IMR-90 (cell line): ENCODE results near the gene THOC6. TPM values are rescaled to one million over a fixed set of nuclear protein-coding genes. Genes with fewer than 3 reads are reported as not detected.

Experiments used
- ATAC-seq: fragments of 200-7000 bp; cut with Tn5 transposase; 2 replicates; pipeline ENCODE4 v1.9.1; 2020; ENCODE audit warnings: low read depth, mild to moderate bottlenecking, moderate library complexity
- BruUV-seq: library from RNA; stranded (reverse); fragments of 400-500 nt; replicated peaks from 2 replicates; lab custom pipeline; 2021; lab: Mats Ljungman, UMichigan
- CTCF ChIA-PET: fragments of 300-600 bp; formaldehyde crosslinking; extraction: SDS; loops from one replicate; lab custom pipeline; 2021; ENCODE audit warnings: antibody characterized with exemption; lab: Yijun Ruan, JAX
- POLR2A ChIA-PET: fragments of 300-600 bp; sonication (Branson Sonifier 250); formaldehyde crosslinking; loops from one replicate; lab custom pipeline; 2022; ENCODE audit warnings: antibody characterized with exemption; ENCODE audit not compliant: unreplicated experiment; lab: Charles Lee
- DNase-seq: peaks from one replicate; pipeline ENCODE4 v3.0.0; 2013
- H2AFZ ChIP-seq: replicated peaks from 2 replicates; pipeline ENCODE3; 2013; ENCODE audit warnings: low read length, mild to moderate bottlenecking; ENCODE audit not compliant: poor library complexity
- H2AK5ac ChIP-seq: 2 replicates; pipeline ENCODE4 v1.6.1; 2013; ENCODE audit warnings: low read depth, low read length, inconsistent platforms
- H2AK9ac ChIP-seq: replicated peaks from 2 replicates; pipeline ENCODE3; 2013; ENCODE audit warnings: mild to moderate bottlenecking, low read depth, low read length, moderate library complexity; ENCODE audit not compliant: poor library complexity
- H2BK120ac ChIP-seq: 2 replicates; pipeline ENCODE4 v1.6.1; 2013; ENCODE audit warnings: low read depth, low read length, inconsistent platforms
- H2BK15ac ChIP-seq: 3 replicates; pipeline ENCODE4 v1.6.1; 2013; ENCODE audit warnings: low read depth, low read length, inconsistent platforms
- H2BK20ac ChIP-seq: 2 replicates; pipeline ENCODE4 v1.6.1; 2013; ENCODE audit warnings: low read depth, mild to moderate bottlenecking, inconsistent platforms, low read length, moderate library complexity
- H2BK5ac ChIP-seq: 2 replicates; pipeline ENCODE4 v1.6.1; 2013; ENCODE audit warnings: mild to moderate bottlenecking, low read depth, low read length, inconsistent platforms; ENCODE audit not compliant: poor library complexity, severe bottlenecking
- H3K14ac ChIP-seq: replicated peaks from 2 replicates; pipeline ENCODE4 v1.6.1; 2013; ENCODE audit warnings: low read depth, low read length, inconsistent platforms
- H3K18ac ChIP-seq: 2 replicates; pipeline ENCODE4 v1.6.1; 2013; ENCODE audit warnings: low read depth, low read length, control low read depth
- H3K23ac ChIP-seq: 2 replicates; pipeline ENCODE4 v1.6.1; 2013; ENCODE audit warnings: low read depth, low read length, inconsistent platforms
- H3K27ac ChIP-seq: 2 replicates; pipeline ENCODE4 v1.5.1; 2013; ENCODE audit warnings: mild to moderate bottlenecking, control low read depth, low read length; ENCODE audit not compliant: insufficient read depth
- H3K27me3 ChIP-seq: 2 replicates; pipeline ENCODE4 v1.6.1; 2013; ENCODE audit warnings: low read length; ENCODE audit not compliant: control insufficient read depth, insufficient read depth
- H3K36me3 ChIP-seq: 2 replicates; pipeline ENCODE4 v1.6.1; 2013; ENCODE audit warnings: low read length, mixed read lengths; ENCODE audit not compliant: control insufficient read depth, insufficient read depth
- H3K4ac ChIP-seq: 2 replicates; pipeline ENCODE4 v1.6.1; 2013; ENCODE audit warnings: low read depth, low read length, inconsistent platforms
- H3K4me1 ChIP-seq: 2 replicates; pipeline ENCODE4 v1.6.1; 2013; ENCODE audit warnings: low read length, mixed read lengths; ENCODE audit not compliant: control insufficient read depth, insufficient read depth
- H3K4me2 ChIP-seq: 2 replicates; pipeline ENCODE4 v1.6.1; 2013; ENCODE audit warnings: low read depth, mild to moderate bottlenecking, control low read depth, low read length, moderate library complexity
- H3K4me3 ChIP-seq: 2 replicates; pipeline ENCODE4 v1.5.1; 2013; ENCODE audit warnings: low read depth, mild to moderate bottlenecking, control low read depth, low read length, moderate library complexity; ENCODE audit not compliant: insufficient read depth
- H3K56ac ChIP-seq: 2 replicates; pipeline ENCODE4 v1.6.1; 2013; ENCODE audit warnings: low read length, inconsistent platforms; ENCODE audit not compliant: insufficient read depth; ENCODE audit errors: extremely low read depth
- H3K79me1 ChIP-seq, 2 experiments: 2 replicates each; pipeline ENCODE4 v1.6.1; 2013; ENCODE audit warnings: low read length in 2 of 2, inconsistent platforms in 1 of 2, low read depth in 1 of 2
- H3K9ac ChIP-seq: 2 replicates; pipeline ENCODE4 v1.6.1; 2013; ENCODE audit warnings: low read depth, low read length, control low read depth
- H3K9me1 ChIP-seq: 2 replicates; pipeline ENCODE4 v1.6.1; 2013; ENCODE audit warnings: low read length, inconsistent platforms; ENCODE audit not compliant: insufficient read depth
- H3K9me3 ChIP-seq: 2 replicates; pipeline ENCODE4 v1.6.1; 2013; ENCODE audit warnings: low read length; ENCODE audit not compliant: control insufficient read depth, insufficient read depth
- H4K20me1 ChIP-seq: 2 replicates; pipeline ENCODE4 v1.6.1; 2013; ENCODE audit warnings: low read length, inconsistent platforms; ENCODE audit not compliant: insufficient read depth
- H4K5ac ChIP-seq: 2 replicates; pipeline ENCODE4 v1.6.1; 2013; ENCODE audit warnings: mild to moderate bottlenecking, low read depth, low read length, control low read depth
- H4K8ac ChIP-seq, 2 experiments: 2 replicates each; pipeline ENCODE4 v1.6.1; 2013; ENCODE audit warnings: low read depth in 2 of 2, low read length in 2 of 2, control low read depth in 1 of 2, inconsistent platforms in 1 of 2
- H4K91ac ChIP-seq: 2 replicates; pipeline ENCODE4 v1.6.1; 2013; ENCODE audit warnings: low read depth, low read length, inconsistent platforms; ENCODE audit not compliant: insufficient read depth
- BHLHE40 ChIP-seq: fragments of 150-350 bp; IDR thresholded peaks from 2 replicates; pipeline ENCODE4 v1.6.1; 2016; ENCODE audit warnings: mild to moderate bottlenecking, low read depth, low read length
- CEBPB ChIP-seq: IDR thresholded peaks from 2 replicates; pipeline ENCODE4 v1.6.1; 2012; ENCODE audit warnings: low read depth, low read length, improper control_type of control experiment
- FOS ChIP-seq: fragments of 150-350 bp; IDR thresholded peaks from 2 replicates; pipeline ENCODE4 v1.6.1; 2016; ENCODE audit warnings: low read depth, low read length
- MAZ ChIP-seq: IDR thresholded peaks from 2 replicates; pipeline ENCODE4 v1.6.1; 2012; ENCODE audit warnings: low read depth, mild to moderate bottlenecking, low read length, improper control_type of control experiment, moderate library complexity, borderline replicate concordance
- MXI1 ChIP-seq: IDR thresholded peaks from 2 replicates; pipeline ENCODE4 v1.6.1; 2012; ENCODE audit warnings: low read depth, mild to moderate bottlenecking, low read length, moderate library complexity, borderline replicate concordance
- NFE2L2 ChIP-seq: fragments of 150-350 bp; IDR thresholded peaks from 2 replicates; pipeline ENCODE4 v1.6.1; 2016; ENCODE audit warnings: low read depth, mild to moderate bottlenecking, low read length
- RCOR1 ChIP-seq: IDR thresholded peaks from 2 replicates; pipeline ENCODE4 v1.6.1; 2012; ENCODE audit warnings: mild to moderate bottlenecking, low read length, improper control_type of control experiment; ENCODE audit not compliant: insufficient replicate concordance
- SMC3 ChIP-seq: fragments of 150-350 bp; IDR thresholded peaks from 2 replicates; pipeline ENCODE4 v1.6.1; 2016; ENCODE audit warnings: low read depth, mild to moderate bottlenecking, antibody characterized with exemption, low read length, moderate library complexity
- WGBS, 2 experiments: methylation state at CpG; one replicate each; pipeline versions ENCODE4 v1.1.5 to v1.1.7; 2013; ENCODE audit warnings: missing lambda C conversion rate in 2 of 2; ENCODE audit not compliant: insufficient read length in 1 of 2; ENCODE audit errors: extremely low coverage in 2 of 2; 5-methylcytosine and 5-hydroxymethylcytosine counted together
- dilution Hi-C: fragments of 300-500 bp; cut with HindIII; formaldehyde crosslinking; loops from one replicate; pipeline ENCODE4 v1.14.3; 2018; ENCODE audit warnings: low sequenced_read_pairs; ENCODE audit not compliant: unreplicated experiment
- in situ Hi-C: fragments of 300-500 bp; cut with MboI; formaldehyde crosslinking; loops from 3 replicates; pipeline ENCODE4 v1.14.3; 2019; ENCODE audit warnings: low sequenced_read_pairs, inconsistent platforms, mixed read lengths
- intact Hi-C: fragments of 100-400 bp; cut with micrococcal nuclease; formaldehyde crosslinking; loops from 2 replicates; pipeline ENCODE4 v1.10.0; 2022
- polyA plus RNA-seq, 3 experiments: library from polyadenylated mRNA; depleted of rRNA; stranded (reverse); fragments of >200 nt; gene quantifications; 2 replicates each; pipeline ENCODE4 v1.2.3, GENCODE V29; 2012; ENCODE audit warnings: low replicate concordance in 1 of 3
- total RNA-seq: library from RNA; depleted of rRNA; stranded (reverse); fragments of >200 nt; gene quantifications from 2 replicates; pipeline ENCODE4 v1.2.3, GENCODE V29; 2012
- TF ChIP-seq, protein P1 (sequence below): fragments of 150-350 bp; IDR thresholded peaks from 2 replicates; pipeline ENCODE4 v1.6.1; 2016; ENCODE audit warnings: low read depth, mild to moderate bottlenecking, low read length, moderate library complexity, borderline replicate concordance
- TF ChIP-seq, protein P2 (sequence below): conservative IDR thresholded peaks from 2 replicates; pipeline ENCODE4 v1.5.1; 2012; ENCODE audit warnings: mild to moderate bottlenecking, low read depth, low read length, improper control_type of control experiment

THOC6 gene
- total and polyA plus RNA-seq, 2 of the 4 experiments (the other 2 are of a cell fraction), result 16.8 to 23.1 TPM

- Histone ChIP-seq H4K91ac (no peak overlapping the region), H3K4me3 (no peak overlapping the region), H2BK20ac (no peak overlapping the region), H2AK5ac (no peak overlapping the region), H3K9ac (no peak overlapping the region), H2BK15ac (no peak overlapping the region), H2AK9ac (no peak overlapping the region), H3K9me3 (no peaks in the 10 kb centered on the region), H3K56ac (no peak overlapping the region), H3K27me3 (peaks cover 34% of the 10 kb centered on the region; the same call in 1 of the 2 replicates), H2BK5ac (no peak overlapping the region), H3K14ac (no peak overlapping the region), H4K20me1 (no peaks in the 10 kb centered on the region), H4K8ac (no peak overlapping the region), H3K4me1 (peaks cover 3% of the 10 kb centered on the region; the same call in 1 of the 2 replicates), H4K5ac (no peak overlapping the region), H3K9me1 (no peaks in the 10 kb centered on the region), H3K4ac (no peak overlapping the region), H3K27ac (no peak overlapping the region), H3K18ac (no peak overlapping the region), H3K36me3 (no peaks in the 10 kb centered on the region), H3K23ac (no peak overlapping the region), H2BK120ac (no peak overlapping the region), H3K4me2 (no peak overlapping the region), H2AFZ (no peak overlapping the region), H3K79me1 (no peaks in the 10 kb centered on the region)
- no TSS peak for BruUV-seq
- TF ChIP-seq CEBPB, result no peak
- TF ChIP-seq, protein P1, sequence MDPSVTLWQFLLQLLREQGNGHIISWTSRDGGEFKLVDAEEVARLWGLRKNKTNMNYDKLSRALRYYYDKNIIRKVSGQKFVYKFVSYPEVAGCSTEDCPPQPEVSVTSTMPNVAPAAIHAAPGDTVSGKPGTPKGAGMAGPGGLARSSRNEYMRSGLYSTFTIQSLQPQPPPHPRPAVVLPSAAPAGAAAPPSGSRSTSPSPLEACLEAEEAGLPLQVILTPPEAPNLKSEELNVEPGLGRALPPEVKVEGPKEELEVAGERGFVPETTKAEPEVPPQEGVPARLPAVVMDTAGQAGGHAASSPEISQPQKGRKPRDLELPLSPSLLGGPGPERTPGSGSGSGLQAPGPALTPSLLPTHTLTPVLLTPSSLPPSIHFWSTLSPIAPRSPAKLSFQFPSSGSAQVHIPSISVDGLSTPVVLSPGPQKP, result no peak
- no peak for TF ChIP-seq SMC3
- no peak for TF ChIP-seq BHLHE40
- TF ChIP-seq, protein P2, sequence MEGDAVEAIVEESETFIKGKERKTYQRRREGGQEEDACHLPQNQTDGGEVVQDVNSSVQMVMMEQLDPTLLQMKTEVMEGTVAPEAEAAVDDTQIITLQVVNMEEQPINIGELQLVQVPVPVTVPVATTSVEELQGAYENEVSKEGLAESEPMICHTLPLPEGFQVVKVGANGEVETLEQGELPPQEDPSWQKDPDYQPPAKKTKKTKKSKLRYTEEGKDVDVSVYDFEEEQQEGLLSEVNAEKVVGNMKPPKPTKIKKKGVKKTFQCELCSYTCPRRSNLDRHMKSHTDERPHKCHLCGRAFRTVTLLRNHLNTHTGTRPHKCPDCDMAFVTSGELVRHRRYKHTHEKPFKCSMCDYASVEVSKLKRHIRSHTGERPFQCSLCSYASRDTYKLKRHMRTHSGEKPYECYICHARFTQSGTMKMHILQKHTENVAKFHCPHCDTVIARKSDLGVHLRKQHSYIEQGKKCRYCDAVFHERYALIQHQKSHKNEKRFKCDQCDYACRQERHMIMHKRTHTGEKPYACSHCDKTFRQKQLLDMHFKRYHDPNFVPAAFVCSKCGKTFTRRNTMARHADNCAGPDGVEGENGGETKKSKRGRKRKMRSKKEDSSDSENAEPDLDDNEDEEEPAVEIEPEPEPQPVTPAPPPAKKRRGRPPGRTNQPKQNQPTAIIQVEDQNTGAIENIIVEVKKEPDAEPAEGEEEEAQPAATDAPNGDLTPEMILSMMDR, result no peak
- TF ChIP-seq MXI1, result no peak
- TF ChIP-seq RCOR1, result no peak
- TF ChIP-seq FOS, result no peak
- no peak for TF ChIP-seq MAZ
- no peak for TF ChIP-seq NFE2L2
- no peak for DNase-seq
- ChIA-PET POLR2A (no interaction called here), CTCF (no interaction called here)
- in situ Hi-C loops, result no loop called here
- ATAC-seq, result no peak
- dilution Hi-C loops, result no loop called here
- intact Hi-C loops, result no loop called here
- 11% methylated on average over 4 of the region's 25 CpGs; no CpG with 5 or more reads in 1 of the 2 experiments for WGBS, 2 experiments
Observed at GRCh38 chr16:3004781-3005284, 19.0 kb upstream of the THOC6 start.
